Memory B cell (primary cell): ENCODE data around the gene DNAJB4.
A peak's percentile ranks its signal among the peaks of the same experiment; 100 is the strongest.

Source experiments
- ATAC-seq: fragments of 150-1000 bp; cut with Tn5 transposase; 2 replicates; pipeline ENCODE4 v1.10.0; 2021; ENCODE audit warnings: low read depth, mild to moderate bottlenecking, moderate library complexity
- DNase-seq, 2 donors: peaks; one replicate each; pipeline ENCODE4 v3.0.0; 2022; ENCODE audit warnings: low spot score in 2 of 2
- H3K27ac Mint-ChIP-seq: one replicate; pipeline ENCODE4 v1.8.0; 2022; ENCODE audit warnings: mild to moderate bottlenecking, moderate library complexity, mixed read lengths
- H3K27me3 Mint-ChIP-seq: one replicate; pipeline ENCODE4 v1.8.0; 2022; ENCODE audit warnings: mixed read lengths
- H3K36me3 Mint-ChIP-seq: one replicate; pipeline ENCODE4 v1.8.0; 2022; ENCODE audit warnings: mild to moderate bottlenecking, mixed read lengths
- H3K4me1 Mint-ChIP-seq: one replicate; pipeline ENCODE4 v1.8.0; 2022; ENCODE audit warnings: mixed read lengths
- H3K4me3 Mint-ChIP-seq: one replicate; pipeline ENCODE4 v1.8.0; 2022; ENCODE audit warnings: mild to moderate bottlenecking, moderate library complexity, mixed read lengths
- H3K9me3 Mint-ChIP-seq: one replicate; pipeline ENCODE4 v1.8.0; 2022; ENCODE audit warnings: mixed read lengths

Gene DNAJB4

DNA sequence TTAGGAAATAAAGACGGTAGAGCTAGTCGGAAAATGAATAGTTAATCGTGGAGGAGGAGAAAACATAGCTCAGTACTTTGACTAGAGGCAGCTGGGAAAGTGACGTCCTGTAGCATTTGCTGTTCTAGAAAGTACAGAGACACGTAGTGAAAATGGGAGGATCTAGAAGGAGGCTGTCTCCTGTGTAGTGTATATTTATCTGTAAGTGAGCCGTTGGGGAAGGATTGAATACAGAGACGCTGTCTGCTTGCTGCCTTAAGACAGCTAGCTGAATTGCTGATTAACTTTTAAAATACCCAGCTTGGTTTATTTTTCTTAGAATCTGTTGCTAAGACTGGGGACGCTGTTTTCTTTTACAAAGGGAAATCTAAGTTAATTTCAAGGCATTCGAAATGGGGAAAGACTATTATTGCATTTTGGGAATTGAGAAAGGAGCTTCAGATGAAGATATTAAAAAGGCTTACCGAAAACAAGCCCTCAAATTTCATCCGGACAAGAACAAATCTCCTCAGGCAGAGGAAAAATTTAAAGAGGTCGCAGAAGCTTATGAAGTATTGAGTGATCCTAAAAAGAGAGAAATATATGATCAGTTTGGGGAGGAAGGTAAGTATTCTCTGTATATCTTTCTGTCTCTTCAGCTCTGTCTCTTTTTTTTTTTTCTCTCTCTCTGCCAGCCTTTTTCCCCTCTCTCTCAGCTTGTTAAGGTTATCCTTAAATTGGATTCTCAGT, at the start of gene DNAJB4:
Gene DNAJB4, plus strand, starts transcription at position 221 of the 729 bp plus-strand sequence. Its CDS starts 172 bp downstream, at position 393.
- peak; percentile 24 to 71 for DNase-seq
- H3K4me1 Mint-ChIP-seq = peaks cover 10% of the 10 kb centered on the region
- H3K36me3 Mint-ChIP-seq = no peaks in the 10 kb centered on the region
- no peaks in the 10 kb centered on the region for H3K27me3 Mint-ChIP-seq
- H3K9me3 Mint-ChIP-seq = no peaks in the 10 kb centered on the region
- peak within 1 kb of the TSS; percentile 98 for H3K27ac Mint-ChIP-seq
- peak; percentile 97 for ATAC-seq
- peak within 1 kb of the TSS; percentile 86 for H3K4me3 Mint-ChIP-seq

- H3K9me3 Mint-ChIP-seq = no peaks in the 10 kb centered on the region
- peaks cover 29% of the 10 kb centered on the region for H3K36me3 Mint-ChIP-seq
- H3K4me3 Mint-ChIP-seq = no peak overlapping the region
- H3K4me1 Mint-ChIP-seq = peaks cover 19% of the 10 kb centered on the region
- DNase-seq (no peak), ATAC-seq (no peak)
- H3K27me3 Mint-ChIP-seq = no peaks in the 10 kb centered on the region
- no peak overlapping the region for H3K27ac Mint-ChIP-seq
Measured at GRCh38 chr1:77955709-77956108, 49.0 kb upstream of the DNAJB4 start.

GRCh38 chr1:77956464-77956863, 48.3 kb upstream of the DNAJB4 start:
- Mint-ChIP-seq H3K27me3 (no peaks in the 10 kb centered on the region), H3K27ac (no peak overlapping the region), H3K4me3 (no peak overlapping the region), H3K4me1 (peaks cover 14% of the 10 kb centered on the region), H3K9me3 (no peaks in the 10 kb centered on the region), H3K36me3 (peaks cover 33% of the 10 kb centered on the region)
- DNase-seq = no peak
- no peak for ATAC-seq

GRCh38 chr1:77958391-77958790, 46.3 kb upstream of the DNAJB4 start:
- Mint-ChIP-seq H3K27ac (peak overlapping the region; percentile 39), H3K27me3 (no peaks in the 10 kb centered on the region), H3K4me1 (peaks cover 8% of the 10 kb centered on the region), H3K36me3 (peaks cover 38% of the 10 kb centered on the region), H3K9me3 (no peaks in the 10 kb centered on the region), H3K4me3 (no peak overlapping the region)
- DNase-seq (no peak), ATAC-seq (no peak)

GRCh38 chr1:77958850-77959249, 45.9 kb upstream of the DNAJB4 start:
- Mint-ChIP-seq H3K4me1 (peaks cover 8% of the 10 kb centered on the region), H3K4me3 (no peak overlapping the region), H3K27ac (peak overlapping the region; percentile 39), H3K36me3 (peaks cover 38% of the 10 kb centered on the region), H3K9me3 (no peaks in the 10 kb centered on the region), H3K27me3 (no peaks in the 10 kb centered on the region)
- no peak for DNase-seq
- no peak for ATAC-seq

- Mint-ChIP-seq H3K4me3 (no peak overlapping the region), H3K4me1 (peaks cover 13% of the 10 kb centered on the region), H3K27ac (no peak overlapping the region), H3K36me3 (peaks cover 48% of the 10 kb centered on the region), H3K27me3 (no peaks in the 10 kb centered on the region), H3K9me3 (no peaks in the 10 kb centered on the region)
- DNase-seq = no peak
- no peak for ATAC-seq
Measured at GRCh38 chr1:77961392-77961791, 43.3 kb upstream of the DNAJB4 start.

DNA sequence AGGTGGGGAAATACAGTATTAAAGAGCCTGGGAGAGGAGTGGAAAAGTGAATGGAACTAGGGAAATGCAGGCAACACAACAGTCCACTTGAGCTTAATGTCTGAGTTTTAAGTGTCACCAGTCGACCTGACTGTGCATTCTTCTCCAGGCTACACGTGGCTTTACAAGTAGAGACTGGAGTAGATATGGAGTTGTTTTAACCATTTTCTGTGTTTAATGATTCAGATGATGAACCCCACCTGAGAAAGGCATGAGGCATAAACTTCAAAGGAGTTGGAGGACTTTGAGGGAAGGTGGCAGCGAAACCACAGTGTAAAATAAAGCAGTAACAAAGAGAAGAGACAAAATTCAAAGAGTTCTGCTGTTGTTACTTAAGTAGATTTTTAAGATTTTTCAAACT, 38.4 kb upstream of the DNAJB4 start:
- H3K4me3 Mint-ChIP-seq = no peak overlapping the region
- H3K9me3 Mint-ChIP-seq = no peaks in the 10 kb centered on the region
- H3K36me3 Mint-ChIP-seq = peaks cover 43% of the 10 kb centered on the region
- H3K4me1 Mint-ChIP-seq = peaks cover 10% of the 10 kb centered on the region
- H3K27me3 Mint-ChIP-seq = no peaks in the 10 kb centered on the region
- no peak overlapping the region for H3K27ac Mint-ChIP-seq
- DNase-seq (no peak), ATAC-seq (no peak)

- H3K27me3 Mint-ChIP-seq = no peaks in the 10 kb centered on the region
- H3K4me3 Mint-ChIP-seq = no peak overlapping the region
- H3K36me3 Mint-ChIP-seq = peaks cover 27% of the 10 kb centered on the region
- no peak for DNase-seq
- H3K4me1 Mint-ChIP-seq = peaks cover 16% of the 10 kb centered on the region
- no peak overlapping the region for H3K27ac Mint-ChIP-seq
- no peak for ATAC-seq
- H3K9me3 Mint-ChIP-seq = no peaks in the 10 kb centered on the region
Measured at GRCh38 chr1:77970192-77970591, 34.5 kb upstream of the DNAJB4 start.

DNA sequence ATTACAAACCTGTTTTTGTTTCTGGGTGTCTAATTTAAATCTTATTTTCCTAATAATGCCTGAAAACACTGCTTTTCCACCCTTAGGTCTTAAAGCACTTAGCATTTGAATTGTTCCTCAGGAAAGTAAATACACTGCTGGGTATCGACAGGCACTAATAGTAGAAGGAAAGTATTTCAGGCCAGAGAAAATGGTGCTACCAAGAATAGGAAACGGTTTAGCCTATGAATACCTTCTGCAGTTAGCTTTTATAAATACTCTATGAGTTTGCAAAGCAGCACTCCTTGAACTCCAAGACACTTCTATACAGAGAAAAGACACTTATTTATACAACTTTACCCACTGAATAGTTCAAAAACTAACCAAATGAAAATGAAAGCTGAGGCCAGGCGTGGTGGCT, 32.7 kb upstream of the DNAJB4 start:
- Mint-ChIP-seq H3K9me3 (no peaks in the 10 kb centered on the region), H3K4me1 (peaks cover 21% of the 10 kb centered on the region), H3K4me3 (peak overlapping the region; percentile 24), H3K27ac (peak overlapping the region; percentile 20), H3K36me3 (peaks cover 24% of the 10 kb centered on the region), H3K27me3 (no peaks in the 10 kb centered on the region)
- no peak for DNase-seq
- ATAC-seq = no peak

DNA sequence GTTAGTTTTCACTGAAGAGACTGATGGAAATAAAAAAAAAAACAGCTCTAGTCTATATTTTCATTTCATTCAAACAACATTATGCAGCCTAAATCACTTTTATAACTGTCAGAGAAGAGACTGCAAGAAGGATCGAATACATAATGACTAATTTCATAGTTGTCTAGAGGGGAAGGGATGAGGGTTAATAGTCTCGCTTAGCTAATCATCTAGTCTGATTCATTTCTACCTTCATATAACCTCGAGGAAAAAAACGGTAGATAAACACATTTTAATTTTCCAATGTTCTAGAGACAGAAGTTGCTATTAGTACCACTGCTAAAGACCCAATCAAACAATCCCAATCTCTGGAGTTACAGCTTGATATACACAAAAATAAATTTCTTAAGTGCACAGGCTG, 29.4 kb upstream of the DNAJB4 start:
- ATAC-seq = no peak
- H3K4me3 Mint-ChIP-seq = peak overlapping the region; percentile 85
- DNase-seq = no peak
- peaks cover 17% of the 10 kb centered on the region for H3K4me1 Mint-ChIP-seq
- H3K27me3 Mint-ChIP-seq = no peaks in the 10 kb centered on the region
- peaks cover 15% of the 10 kb centered on the region for H3K36me3 Mint-ChIP-seq
- no peak overlapping the region for H3K27ac Mint-ChIP-seq
- no peaks in the 10 kb centered on the region for H3K9me3 Mint-ChIP-seq

- ATAC-seq (no peak), DNase-seq (no peak)
- H3K4me3 Mint-ChIP-seq = peak overlapping the region; percentile 85
- no peak overlapping the region for H3K27ac Mint-ChIP-seq
- H3K36me3 Mint-ChIP-seq = peaks cover 15% of the 10 kb centered on the region
- H3K27me3 Mint-ChIP-seq = no peaks in the 10 kb centered on the region
- no peaks in the 10 kb centered on the region for H3K9me3 Mint-ChIP-seq
- H3K4me1 Mint-ChIP-seq = peaks cover 17% of the 10 kb centered on the region
Measured at GRCh38 chr1:77975907-77976306, 28.8 kb upstream of the DNAJB4 start.

GRCh38 chr1:77976433-77977076, 28.2 kb upstream of the DNAJB4 start:
- Mint-ChIP-seq H3K4me1 (peaks cover 17% of the 10 kb centered on the region), H3K9me3 (no peaks in the 10 kb centered on the region), H3K27ac (no peak overlapping the region), H3K27me3 (no peaks in the 10 kb centered on the region), H3K36me3 (peaks cover 12% of the 10 kb centered on the region), H3K4me3 (no peak overlapping the region)
- no peak for ATAC-seq
- no peak for DNase-seq

GRCh38 chr1:77977989-77978292, 26.8 kb upstream of the DNAJB4 start:
- peaks cover 10% of the 10 kb centered on the region for H3K36me3 Mint-ChIP-seq
- DNase-seq = no peak
- no peak overlapping the region for H3K4me3 Mint-ChIP-seq
- no peak for ATAC-seq
- no peak overlapping the region for H3K27ac Mint-ChIP-seq
- H3K9me3 Mint-ChIP-seq = no peaks in the 10 kb centered on the region
- no peaks in the 10 kb centered on the region for H3K27me3 Mint-ChIP-seq
- H3K4me1 Mint-ChIP-seq = peaks cover 13% of the 10 kb centered on the region

DNA sequence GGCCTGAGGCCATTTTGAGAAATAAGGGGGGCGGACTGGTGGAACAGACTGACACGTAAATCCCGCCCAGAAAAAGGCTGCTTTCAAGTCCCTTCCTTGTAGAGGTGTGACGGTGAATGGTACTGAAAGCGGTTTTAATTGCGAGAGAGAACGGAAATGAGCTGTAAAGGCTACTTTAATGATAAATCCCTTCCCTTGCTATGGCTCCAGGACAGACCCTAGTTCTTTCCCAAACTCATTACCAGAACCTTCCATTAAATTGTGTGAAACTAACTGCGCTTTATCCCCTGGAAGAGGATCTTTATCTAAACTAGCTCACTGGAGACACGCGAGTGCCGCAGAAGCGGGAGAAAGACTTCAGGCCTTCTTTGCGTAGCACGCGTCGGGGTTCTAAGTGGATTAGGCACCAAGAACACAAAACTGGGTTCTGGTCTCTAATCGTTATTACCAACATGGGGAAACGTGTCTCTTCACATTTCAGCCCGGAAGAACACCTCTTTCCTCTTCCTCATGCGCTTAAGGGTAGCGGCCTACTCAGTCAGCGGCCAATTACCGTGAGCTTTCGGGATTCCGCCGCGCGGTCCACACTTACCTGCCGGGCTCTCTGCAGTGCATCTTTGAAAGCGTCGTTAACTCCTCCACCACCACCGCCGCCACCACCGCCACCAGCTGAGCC, 26.3 kb upstream of the DNAJB4 start:
- H3K4me1 Mint-ChIP-seq = peaks cover 12% of the 10 kb centered on the region
- H3K27me3 Mint-ChIP-seq = no peaks in the 10 kb centered on the region
- H3K9me3 Mint-ChIP-seq = no peaks in the 10 kb centered on the region

More for the DNA sequence above, 26.3 kb upstream of the DNAJB4 start:
- DNase-seq (peak; percentile 56 to 82), ATAC-seq (peak; percentile 57)
- Mint-ChIP-seq H3K4me3 (no peak overlapping the region), H3K27ac (no peak overlapping the region), H3K36me3 (peaks cover 9% of the 10 kb centered on the region)
